Left lung (tissue), 10 donors: ENCODE measurements around the gene GPC3. TPM values are rescaled to one million over a fixed set of nuclear protein-coding genes. Genes with fewer than 3 reads are reported as not detected.
A peak's percentile ranks its signal among the peaks of the same experiment; 100 is the strongest.
"Not testable (repeated sequence)": the region's sequence is repeated elsewhere in the genome, so short reads cannot be mapped to it uniquely, and the experiment has no call there.

Experiments used
- ATAC-seq: fragments of 200-7000 bp; cut with Tn5 transposase; one replicate; pipeline ENCODE4 v1.9.1; 2020; ENCODE audit warnings: moderate library complexity
- DNase-seq, 4 donors: peaks; one replicate each; pipeline ENCODE4 v3.0.0-alpha.2; 2013 to 2020
- H3K27ac ChIP-seq, 2 donors: fragments of 200-600 bp; sonication (generic) in 1 of 2; one replicate each; pipeline versions ENCODE4 v1.5.0 to v1.8.0; 2020 to 2021
- H3K27me3 ChIP-seq, 2 donors: fragments of 200-600 bp; sonication (generic) in 1 of 2; one replicate each; pipeline versions ENCODE4 v1.5.0 to v1.8.0; 2020 to 2021
- H3K36me3 ChIP-seq, 2 donors: fragments of 200-600 bp; sonication (generic) in 1 of 2; one replicate each; pipeline versions ENCODE4 v1.5.0 to v1.8.0; 2020 to 2021
- H3K4me1 ChIP-seq, 2 donors: fragments of 200-600 bp; one replicate each; pipeline ENCODE4 v1.8.0; 2021
- H3K4me3 ChIP-seq, 2 donors: fragments of 200-600 bp; sonication (generic) in 1 of 2; one replicate each; pipeline versions ENCODE4 v1.5.0 to v1.8.0; 2020 to 2021; ENCODE audit warnings: mild to moderate bottlenecking in 1 of 2
- H3K9me3 ChIP-seq, 2 donors: fragments of 200-600 bp; sonication (generic) in 1 of 2; one replicate each; pipeline versions ENCODE4 v1.5.0 to v1.8.0; 2020 to 2021
- intact Hi-C, 2 donors: fragments of 100-400 bp; cut with DNase I; formaldehyde crosslinking; loops; one replicate each; pipeline versions ENCODE4 v1.11.2 to v1.14.2; 2022
- polyA plus RNA-seq, 6 donors: library from polyadenylated mRNA; unstranded; fragments of 120-200 nt; gene quantifications; one replicate each; pipeline ENCODE4 v1.2.1, GENCODE V29; 2013; ENCODE audit not compliant: insufficient read length in 6 of 6
- total RNA-seq, 2 donors: library from RNA; stranded (reverse); fragmentation: NEBNext Ultra II Directional; extraction: Animal tissue kit (Norgen Biotek cat#: 25700); gene quantifications; one replicate each; pipeline ENCODE4 v1.2.1, GENCODE V29; 2021
- TF ChIP-seq, protein P1 (sequence below), 2 donors: fragments of 200-600 bp; sonication (generic) in 1 of 2; IDR thresholded peaks; one replicate each; pipeline versions ENCODE4 v1.5.0 to v1.8.0; 2021; ENCODE audit warnings: antibody characterized with exemption in 2 of 2
- donor health status: DM: no; HTN: yes; CAD: no.
- donor health status: DM: no; HTN: no; CAD: no.

GPC3 gene
- total and polyA plus RNA-seq, 8 donors = 42.1 to 581 (median 448) TPM

- no peak for DNase-seq
- H3K27me3 ChIP-seq = no peaks in the 10 kb centered on the region
- H3K36me3 ChIP-seq = no peaks in the 10 kb centered on the region
- no peaks in the 10 kb centered on the region for H3K4me1 ChIP-seq
- no peaks in the 10 kb centered on the region for H3K9me3 ChIP-seq
- ATAC-seq = no peak
- H3K4me3 ChIP-seq = no peak overlapping the region
- TF ChIP-seq, protein P1, sequence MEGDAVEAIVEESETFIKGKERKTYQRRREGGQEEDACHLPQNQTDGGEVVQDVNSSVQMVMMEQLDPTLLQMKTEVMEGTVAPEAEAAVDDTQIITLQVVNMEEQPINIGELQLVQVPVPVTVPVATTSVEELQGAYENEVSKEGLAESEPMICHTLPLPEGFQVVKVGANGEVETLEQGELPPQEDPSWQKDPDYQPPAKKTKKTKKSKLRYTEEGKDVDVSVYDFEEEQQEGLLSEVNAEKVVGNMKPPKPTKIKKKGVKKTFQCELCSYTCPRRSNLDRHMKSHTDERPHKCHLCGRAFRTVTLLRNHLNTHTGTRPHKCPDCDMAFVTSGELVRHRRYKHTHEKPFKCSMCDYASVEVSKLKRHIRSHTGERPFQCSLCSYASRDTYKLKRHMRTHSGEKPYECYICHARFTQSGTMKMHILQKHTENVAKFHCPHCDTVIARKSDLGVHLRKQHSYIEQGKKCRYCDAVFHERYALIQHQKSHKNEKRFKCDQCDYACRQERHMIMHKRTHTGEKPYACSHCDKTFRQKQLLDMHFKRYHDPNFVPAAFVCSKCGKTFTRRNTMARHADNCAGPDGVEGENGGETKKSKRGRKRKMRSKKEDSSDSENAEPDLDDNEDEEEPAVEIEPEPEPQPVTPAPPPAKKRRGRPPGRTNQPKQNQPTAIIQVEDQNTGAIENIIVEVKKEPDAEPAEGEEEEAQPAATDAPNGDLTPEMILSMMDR (IDR thresholded peaks at IDR 0.05) = no peak
- intact Hi-C loops = no loop called here
- no peak overlapping the region for H3K27ac ChIP-seq
Observed at GRCh38 chrX:133783274-133783673, 202.1 kb downstream of the GPC3 start.

DNA sequence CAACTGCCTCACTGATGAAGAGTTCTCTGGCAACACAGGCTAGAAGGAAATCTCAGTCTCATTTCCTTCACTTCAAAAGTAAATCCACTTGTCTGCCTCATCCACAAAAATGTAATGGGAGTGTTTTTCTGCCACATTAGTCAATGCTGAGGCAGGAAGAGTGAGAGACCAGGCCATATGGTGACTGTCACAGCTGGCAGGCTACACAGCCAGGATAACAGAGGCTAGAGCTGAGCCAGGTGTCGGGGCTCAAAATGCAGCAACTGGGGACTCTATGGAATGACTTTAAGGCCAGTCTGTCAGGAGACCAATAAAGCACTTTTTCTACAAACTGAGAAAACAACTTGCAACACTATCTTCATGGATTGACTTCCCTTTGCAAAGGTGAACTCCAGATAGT lies 204.2 kb downstream of the GPC3 start:
- DNase-seq = no peak
- H3K4me1 ChIP-seq = no peaks in the 10 kb centered on the region
- TF ChIP-seq, protein P1 (IDR thresholded peaks at IDR 0.05) = no peak
- no peaks in the 10 kb centered on the region for H3K9me3 ChIP-seq
- no peak overlapping the region for H3K27ac ChIP-seq
- intact Hi-C loops = no loop called here
- H3K4me3 ChIP-seq = no peak overlapping the region
- no peaks in the 10 kb centered on the region for H3K27me3 ChIP-seq
- no peak for ATAC-seq
- no peaks in the 10 kb centered on the region for H3K36me3 ChIP-seq

GRCh38 chrX:133776072-133776471 lies 209.3 kb downstream of the GPC3 start:
- intact Hi-C loops = no loop called here
- TF ChIP-seq, protein P1 (IDR thresholded peaks at IDR 0.05) = peak in 1 of 2 donors; percentile 19
- H3K4me1 ChIP-seq = no peaks in the 10 kb centered on the region
- H3K36me3 ChIP-seq = no peaks in the 10 kb centered on the region
- DNase-seq (no peak), ATAC-seq (peak; percentile 32)
- H3K27ac ChIP-seq = no peak overlapping the region
- no peaks in the 10 kb centered on the region for H3K27me3 ChIP-seq
- H3K9me3 ChIP-seq = no peaks in the 10 kb centered on the region
- H3K4me3 ChIP-seq = no peak overlapping the region

DNA sequence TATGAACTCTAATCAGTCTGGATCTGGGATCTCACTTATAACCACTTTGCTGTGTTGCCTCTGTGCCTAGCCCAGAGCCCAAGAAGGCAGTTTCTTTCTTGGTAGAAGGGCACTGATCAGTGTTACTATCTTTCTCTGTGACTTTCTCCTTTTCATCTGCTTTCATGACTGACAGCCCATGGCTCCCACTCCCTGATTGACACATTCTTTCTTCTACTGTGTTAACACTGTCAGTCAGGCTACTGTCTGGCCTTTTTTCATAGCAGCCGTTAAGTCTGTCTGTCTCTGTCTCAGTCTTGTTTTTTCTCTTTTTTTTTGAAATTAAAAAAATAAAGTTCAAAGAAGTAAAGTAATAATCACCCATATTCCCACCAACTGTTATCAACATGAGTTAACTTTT lies 210.6 kb downstream of the GPC3 start:
- DNase-seq (no peak), ATAC-seq (no peak)
- Histone ChIP-seq H3K4me1 (no peaks in the 10 kb centered on the region), H3K27ac (no peak overlapping the region), H3K36me3 (no peaks in the 10 kb centered on the region), H3K9me3 (no peaks in the 10 kb centered on the region), H3K4me3 (no peak overlapping the region), H3K27me3 (no peaks in the 10 kb centered on the region)
- intact Hi-C loops = no loop called here
- TF ChIP-seq, protein P1 (IDR thresholded peaks at IDR 0.05) = no peak

DNA sequence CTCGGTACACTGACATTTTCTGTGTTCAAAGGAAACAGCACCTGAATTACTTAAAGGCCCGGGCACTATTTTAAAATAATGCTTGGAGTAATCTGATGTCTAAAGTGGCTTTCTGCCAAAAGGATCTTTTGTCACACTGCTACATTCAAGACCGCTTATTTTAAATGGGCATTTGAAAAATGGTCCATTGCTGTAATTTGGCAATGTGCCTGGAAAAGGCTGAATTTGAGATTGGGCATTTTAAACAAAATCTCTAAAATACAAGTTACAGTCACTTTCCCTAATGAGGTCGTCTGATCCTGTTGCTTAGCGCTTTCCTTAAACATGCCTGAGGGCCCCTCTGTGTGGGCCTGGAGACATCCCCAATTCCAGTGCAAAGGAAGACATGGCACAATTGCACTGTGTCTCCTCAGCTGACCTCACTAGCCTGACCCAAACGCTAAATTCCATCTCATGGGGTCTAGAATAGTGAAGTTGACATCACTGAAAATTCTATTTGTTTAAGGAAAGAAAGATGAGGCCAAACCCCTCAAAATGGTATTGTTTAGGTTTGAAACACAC lies 214.2 kb downstream of the GPC3 start:
- TF ChIP-seq, protein P1 (IDR thresholded peaks at IDR 0.05) = no peak
- ATAC-seq (no peak), DNase-seq (peak in 1 of 4 donors; percentile 23)
- no peak overlapping the region for H3K4me3 ChIP-seq
- no peaks in the 10 kb centered on the region for H3K4me1 ChIP-seq
- peaks cover 0 to 3% of the 10 kb centered on the region in 2 donors for H3K27me3 ChIP-seq
- no peaks in the 10 kb centered on the region for H3K9me3 ChIP-seq
- H3K36me3 ChIP-seq = no peaks in the 10 kb centered on the region
- H3K27ac ChIP-seq = no peak overlapping the region
- intact Hi-C loops = no loop called here

- not testable (repeated sequence) for H3K4me3 ChIP-seq, H3K27ac ChIP-seq
Observed at GRCh38 chrX:133762976-133763548, 222.3 kb downstream of the GPC3 start.

More at GRCh38 chrX:133762976-133763548, 222.3 kb downstream of the GPC3 start:
- H3K27me3 ChIP-seq, H3K4me1 ChIP-seq, ATAC-seq, H3K9me3 ChIP-seq, intact Hi-C loops, DNase-seq, H3K36me3 ChIP-seq: not testable (repeated sequence)
